Endothelial cell of umbilical vein (primary cell): ENCODE results near the gene EDARADD.
A peak's percentile ranks its signal among the peaks of the same experiment; 100 is the strongest.

Source experiments
- CTCF ChIP-seq, 2 donors: IDR thresholded peaks; 1 replicate in 1 of 2; 2 replicates in 1 of 2; pipeline ENCODE4 v1.5.1; 2011; ENCODE audit warnings: low read length in 2 of 2, mild to moderate bottlenecking in 2 of 2, moderate library complexity in 2 of 2, control low read depth in 1 of 2, inconsistent platforms in 1 of 2, low read depth in 1 of 2; ENCODE audit not compliant: insufficient read depth in 1 of 2; ENCODE audit errors: extremely low read depth in 1 of 2
- EZH2 ChIP-seq: IDR thresholded peaks from 2 replicates; pipeline ENCODE4 v1.6.1; 2012; ENCODE audit warnings: borderline replicate concordance, low read depth, mild to moderate bottlenecking, moderate library complexity, low read length, inconsistent platforms; ENCODE audit not compliant: severe bottlenecking
- JUN ChIP-seq: IDR thresholded peaks from 2 replicates; pipeline ENCODE4 v1.6.1; 2011; ENCODE audit warnings: borderline replicate concordance, low read depth; ENCODE audit not compliant: insufficient read length, insufficient read depth
- MAX ChIP-seq: IDR thresholded peaks from 2 replicates; pipeline ENCODE4 v1.6.1; 2011; ENCODE audit not compliant: insufficient read depth, insufficient read length
- MYC ChIP-seq: IDR thresholded peaks from one replicate; pipeline ENCODE4 v1.6.1; 2011; ENCODE audit warnings: mild to moderate bottlenecking, low read depth, low read length
- POLR2A ChIP-seq: IDR thresholded peaks from 2 replicates; pipeline ENCODE4 v1.6.1; 2012; ENCODE audit warnings: low read depth, mild to moderate bottlenecking, control low read depth, low read length
- POLR2AphosphoS5 ChIP-seq: IDR thresholded peaks from 2 replicates; pipeline ENCODE4 v1.6.1; 2012; ENCODE audit warnings: low read depth, mild to moderate bottlenecking, control low read depth, low read length, moderate library complexity; ENCODE audit not compliant: insufficient read depth

GRCh38 chr1:236507022-236507700, 113.1 kb downstream of the EDARADD start:
- TF ChIP-seq CTCF (IDR thresholded peaks at IDR 0.05; ENCODE audit: extremely low read depth in 1 of 2, insufficient read depth in 1 of 2, low read depth in 1 of 2, low read length in 2 of 2) (no peak), MYC (no peak), EZH2 (no peak), POLR2A (no peak), MAX (no peak), JUN (peak; percentile 13), POLR2AphosphoS5 (no peak)
